ENCODE measurements around the gene LCLAT1.

The LCLAT1 gene

DNA sequence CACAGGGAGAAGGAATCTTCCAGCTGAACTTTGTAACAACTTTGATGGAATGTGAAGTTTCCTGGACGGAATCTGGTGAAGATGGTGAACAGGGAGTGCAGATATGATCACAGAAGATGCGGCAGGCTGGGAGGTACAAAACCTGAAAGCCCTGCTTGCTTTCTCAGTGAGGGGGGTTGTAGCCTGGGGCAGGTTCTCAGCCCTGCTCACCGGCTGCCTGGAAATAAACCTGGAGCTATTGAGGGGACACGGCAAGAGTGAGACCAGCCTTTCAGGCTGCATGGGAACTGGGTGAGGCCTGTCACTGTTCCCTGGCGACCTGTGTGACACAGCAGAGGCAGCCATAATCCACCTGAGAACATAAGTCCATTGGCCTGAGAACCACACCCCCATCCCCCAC, 174.8 kb downstream of the LCLAT1 start:
- DNase-seq (ENCODE audit: low spot score) = no peak

GRCh38 chr2:30622452-30622851, 175.4 kb downstream of the LCLAT1 start:
- in situ Hi-C loops (cut with MboI; ENCODE audit: low pct_unique_long_range_greater_than_20kb, low sequenced_read_pairs, unreplicated experiment) = no loop called here
- TF ChIP-seq, protein P1, sequence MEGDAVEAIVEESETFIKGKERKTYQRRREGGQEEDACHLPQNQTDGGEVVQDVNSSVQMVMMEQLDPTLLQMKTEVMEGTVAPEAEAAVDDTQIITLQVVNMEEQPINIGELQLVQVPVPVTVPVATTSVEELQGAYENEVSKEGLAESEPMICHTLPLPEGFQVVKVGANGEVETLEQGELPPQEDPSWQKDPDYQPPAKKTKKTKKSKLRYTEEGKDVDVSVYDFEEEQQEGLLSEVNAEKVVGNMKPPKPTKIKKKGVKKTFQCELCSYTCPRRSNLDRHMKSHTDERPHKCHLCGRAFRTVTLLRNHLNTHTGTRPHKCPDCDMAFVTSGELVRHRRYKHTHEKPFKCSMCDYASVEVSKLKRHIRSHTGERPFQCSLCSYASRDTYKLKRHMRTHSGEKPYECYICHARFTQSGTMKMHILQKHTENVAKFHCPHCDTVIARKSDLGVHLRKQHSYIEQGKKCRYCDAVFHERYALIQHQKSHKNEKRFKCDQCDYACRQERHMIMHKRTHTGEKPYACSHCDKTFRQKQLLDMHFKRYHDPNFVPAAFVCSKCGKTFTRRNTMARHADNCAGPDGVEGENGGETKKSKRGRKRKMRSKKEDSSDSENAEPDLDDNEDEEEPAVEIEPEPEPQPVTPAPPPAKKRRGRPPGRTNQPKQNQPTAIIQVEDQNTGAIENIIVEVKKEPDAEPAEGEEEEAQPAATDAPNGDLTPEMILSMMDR (IDR thresholded peaks at IDR 0.05; ENCODE audit: extremely low read depth, insufficient read depth, missing control alignments) = no peak

More for the DNA sequence above, 174.8 kb downstream of the LCLAT1 start:
- TF ChIP-seq, protein P1 (IDR thresholded peaks at IDR 0.05; ENCODE audit: extremely low read depth, insufficient read depth, missing control alignments) = no peak
- in situ Hi-C loops (cut with MboI; ENCODE audit: low pct_unique_long_range_greater_than_20kb, low sequenced_read_pairs, unreplicated experiment) = no loop called here

GRCh38 chr2:30625276-30625675, 178.2 kb downstream of the LCLAT1 start:
- TF ChIP-seq, protein P1 (IDR thresholded peaks at IDR 0.05; ENCODE audit: extremely low read depth, insufficient read depth, missing control alignments) = no peak
- in situ Hi-C loops (cut with MboI; ENCODE audit: low pct_unique_long_range_greater_than_20kb, low sequenced_read_pairs, unreplicated experiment) = no loop called here
- DNase-seq (ENCODE audit: low spot score) = no peak

More at GRCh38 chr2:30622452-30622851, 175.4 kb downstream of the LCLAT1 start:
- DNase-seq (ENCODE audit: low spot score) = no peak

DNA sequence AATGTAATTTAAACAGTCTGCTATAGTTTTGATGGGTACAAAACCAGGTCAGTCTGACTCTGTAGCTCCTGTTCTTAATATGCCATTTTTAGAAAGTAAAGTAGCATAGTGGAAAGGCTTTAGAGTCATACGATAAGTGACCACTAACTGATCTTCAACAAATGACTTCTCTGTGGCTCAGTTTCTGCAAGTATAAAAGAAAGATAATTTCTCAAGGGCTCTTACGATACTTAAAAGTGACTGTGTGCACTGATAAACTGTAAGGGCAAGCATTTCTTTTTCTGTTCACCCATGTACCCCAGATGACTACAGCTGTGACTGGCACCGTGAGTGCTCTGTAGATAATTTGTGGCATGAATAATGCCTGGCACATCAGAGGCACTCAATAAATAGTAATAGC, 178.7 kb downstream of the LCLAT1 start:
- in situ Hi-C loops (cut with MboI; ENCODE audit: low pct_unique_long_range_greater_than_20kb, low sequenced_read_pairs, unreplicated experiment) = no loop called here
- no peak for DNase-seq (ENCODE audit: low spot score)
- TF ChIP-seq, protein P1 (IDR thresholded peaks at IDR 0.05; ENCODE audit: extremely low read depth, insufficient read depth, missing control alignments) = no peak

DNA sequence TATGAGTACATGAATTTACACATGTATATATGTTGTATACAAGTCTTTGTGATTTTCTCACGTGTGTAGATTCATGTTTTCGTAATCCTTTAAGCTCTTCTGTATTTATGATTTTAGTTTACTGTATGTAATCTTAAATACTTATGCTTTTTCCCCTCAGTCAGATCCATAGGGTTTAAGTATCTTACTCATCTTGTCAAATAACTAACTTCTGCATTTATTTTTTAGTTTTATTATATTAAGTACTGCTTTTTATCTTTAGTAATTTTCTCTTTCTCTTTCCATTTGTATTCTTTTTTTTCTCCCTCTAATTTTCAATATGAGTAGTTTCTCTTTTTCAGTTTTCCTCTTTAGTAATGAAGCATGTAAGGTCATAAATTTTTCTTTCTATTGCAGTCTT, 179.4 kb downstream of the LCLAT1 start:
- TF ChIP-seq, protein P1 (IDR thresholded peaks at IDR 0.05; ENCODE audit: extremely low read depth, insufficient read depth, missing control alignments) = no peak
- in situ Hi-C loops (cut with MboI; ENCODE audit: low pct_unique_long_range_greater_than_20kb, low sequenced_read_pairs, unreplicated experiment) = no loop called here
- no peak for DNase-seq (ENCODE audit: low spot score)

DNA sequence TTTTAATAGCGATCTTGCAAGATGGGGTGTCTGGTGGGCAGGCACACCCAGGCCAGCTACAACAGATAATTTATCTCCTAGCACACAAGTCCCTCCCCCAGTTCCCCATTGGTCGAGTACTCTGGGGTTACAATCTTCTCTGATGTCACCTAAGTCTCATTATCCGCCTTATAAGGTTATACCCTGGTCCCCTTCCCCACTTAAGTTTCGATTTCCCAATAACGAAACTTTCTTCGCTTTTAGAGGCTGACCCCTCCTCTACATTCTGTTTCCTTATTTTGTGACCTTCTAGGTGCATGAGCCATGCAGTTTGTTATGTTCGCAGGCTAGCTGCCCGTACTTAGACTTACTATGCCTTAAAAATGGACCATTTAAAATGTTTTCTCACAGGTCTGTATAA, 180.1 kb downstream of the LCLAT1 start:
- DNase-seq (ENCODE audit: low spot score) = no peak
- in situ Hi-C loops (cut with MboI; ENCODE audit: low pct_unique_long_range_greater_than_20kb, low sequenced_read_pairs, unreplicated experiment) = no loop called here
- TF ChIP-seq, protein P1 (IDR thresholded peaks at IDR 0.05; ENCODE audit: extremely low read depth, insufficient read depth, missing control alignments) = no peak

- TF ChIP-seq, protein P1 (IDR thresholded peaks at IDR 0.05; ENCODE audit: extremely low read depth, insufficient read depth, missing control alignments) = no peak
- no peak for DNase-seq (ENCODE audit: low spot score)
- in situ Hi-C loops (cut with MboI; ENCODE audit: low pct_unique_long_range_greater_than_20kb, low sequenced_read_pairs, unreplicated experiment) = no loop called here
Measured at GRCh38 chr2:30628341-30628740, 181.3 kb downstream of the LCLAT1 start.

All from GM13977 (cell line).